HG02588 (cell line): ENCODE data around the gene XYLT2.

Experiments used
- ATAC-seq: cut with Tn5 transposase; IDR thresholded peaks from one replicate; pipeline ENCODE4 v1.9.1; 2021; ENCODE audit warnings: mild to moderate bottlenecking, moderate library complexity; ENCODE audit not compliant: unreplicated experiment

XYLT2 gene

GRCh38 chr17:50363217-50364060 lies 17.5 kb downstream of the XYLT2 start:
- ATAC-seq: no peak

- no peak for ATAC-seq
Observed at GRCh38 chr17:50364061-50364458, 18.1 kb downstream of the XYLT2 start.

GRCh38 chr17:50364715-50365114 lies 18.8 kb downstream of the XYLT2 start:
- no peak for ATAC-seq

GRCh38 chr17:50365165-50365564 lies 19.2 kb downstream of the XYLT2 start:
- ATAC-seq: no peak

GRCh38 chr17:50365649-50366393 lies 19.9 kb downstream of the XYLT2 start:
- no peak for ATAC-seq

- no peak for ATAC-seq
Observed at GRCh38 chr17:50367401-50367800, 21.5 kb downstream of the XYLT2 start.

- no peak for ATAC-seq
Observed at GRCh38 chr17:50370052-50370451, 24.1 kb downstream of the XYLT2 start.

- no peak for ATAC-seq
Observed at GRCh38 chr17:50371526-50371925, 25.6 kb downstream of the XYLT2 start.

GRCh38 chr17:50372222-50372757 lies 26.4 kb downstream of the XYLT2 start:
- no peak for ATAC-seq

GRCh38 chr17:50372758-50373556 lies 27.0 kb downstream of the XYLT2 start, which contains the start of the genes EME1 and MRPL27:
EME1 (plus strand) TSS chr17:50373229; CDS start chr17:50375209, 1,980 bp downstream.
MRPL27 (minus strand) TSS chr17:50373184; CDS start chr17:50373170, 14 bp downstream.
- peak; percentile 77 for ATAC-seq

- ATAC-seq: no peak
Observed at GRCh38 chr17:50373705-50374104, 27.8 kb downstream of the XYLT2 start.

- no peak for ATAC-seq
Observed at GRCh38 chr17:50375858-50376538, 30.1 kb downstream of the XYLT2 start.

GRCh38 chr17:50379351-50380132 lies 33.6 kb downstream of the XYLT2 start:
- ATAC-seq: no peak

- ATAC-seq: no peak
Observed at GRCh38 chr17:50380369-50381259, 34.7 kb downstream of the XYLT2 start.

- ATAC-seq: no peak
Observed at GRCh38 chr17:50381260-50381815, 35.4 kb downstream of the XYLT2 start.

GRCh38 chr17:50381920-50382319 lies 36.0 kb downstream of the XYLT2 start:
- ATAC-seq: no peak

GRCh38 chr17:50382931-50383330 lies 37.0 kb downstream of the XYLT2 start:
- ATAC-seq: no peak

- ATAC-seq: no peak
Observed at GRCh38 chr17:50386510-50386909, 40.6 kb downstream of the XYLT2 start.
